Mucosa of rectum (tissue), 2 donors: ENCODE measurements around the gene RNLS.

Experiments used
- H3K27ac ChIP-seq, 2 donors: one replicate each; pipeline ENCODE4 v1.7.0; 2013; ENCODE audit warnings: inconsistent platforms in 2 of 2, low read depth in 2 of 2, low read length in 2 of 2
- H3K27me3 ChIP-seq, 2 donors: one replicate each; pipeline ENCODE4 v1.7.0; 2013; ENCODE audit warnings: low read length in 2 of 2; ENCODE audit not compliant: control insufficient read depth in 2 of 2, insufficient read depth in 2 of 2
- H3K36me3 ChIP-seq, 2 donors: one replicate each; pipeline ENCODE4 v1.7.0; 2013; ENCODE audit warnings: low read length in 2 of 2; ENCODE audit not compliant: control insufficient read depth in 2 of 2, insufficient read depth in 2 of 2
- H3K4me1 ChIP-seq, 2 donors: one replicate each; pipeline ENCODE4 v1.7.0; 2013; ENCODE audit warnings: low read length in 2 of 2, mild to moderate bottlenecking in 1 of 2; ENCODE audit not compliant: control insufficient read depth in 2 of 2, insufficient read depth in 2 of 2
- H3K4me3 ChIP-seq, 2 donors: one replicate each; pipeline ENCODE4 v1.7.0; 2013; ENCODE audit warnings: low read length in 2 of 2
- H3K9ac ChIP-seq, 2 donors: one replicate each; pipeline ENCODE4 v1.7.0; 2013; ENCODE audit warnings: low read length in 2 of 2, low read depth in 1 of 2, mild to moderate bottlenecking in 1 of 2
- H3K9me3 ChIP-seq, 2 donors: one replicate each; pipeline ENCODE4 v1.7.0; 2013; ENCODE audit warnings: low read length in 2 of 2; ENCODE audit not compliant: control insufficient read depth in 2 of 2
- donor health status: healthy.
- donor health status: Normal muscosa, but diverticular disease.

RNLS gene

DNA sequence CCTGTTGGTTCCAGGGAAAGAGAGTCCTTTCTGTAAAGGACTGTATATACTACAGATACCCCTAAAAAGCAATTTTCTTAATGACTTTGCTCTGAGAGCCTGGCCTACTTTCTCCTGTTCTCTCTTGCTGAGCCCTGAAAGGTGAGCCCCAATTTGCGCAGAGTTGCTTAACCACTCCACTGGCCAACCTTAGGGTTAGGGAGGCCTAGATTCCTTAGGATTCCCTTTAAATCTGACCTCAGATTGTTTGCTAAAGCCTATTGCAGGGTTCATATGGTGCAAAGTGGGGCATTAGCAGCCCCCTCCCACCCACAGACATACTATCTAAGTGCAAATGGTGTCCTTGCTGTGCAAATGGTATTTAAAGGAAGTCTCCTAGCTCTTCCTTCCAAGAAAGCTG is 164.2 kb downstream of the RNLS start:
- no peak overlapping the region for H3K27ac ChIP-seq
- H3K4me1 ChIP-seq, result no peaks in the 10 kb centered on the region
- H3K9ac ChIP-seq, result no peak overlapping the region
- H3K9me3 ChIP-seq, result no peaks in the 10 kb centered on the region
- H3K27me3 ChIP-seq, result no peaks in the 10 kb centered on the region
- H3K36me3 ChIP-seq, result no peaks in the 10 kb centered on the region
- no peak overlapping the region for H3K4me3 ChIP-seq

DNA sequence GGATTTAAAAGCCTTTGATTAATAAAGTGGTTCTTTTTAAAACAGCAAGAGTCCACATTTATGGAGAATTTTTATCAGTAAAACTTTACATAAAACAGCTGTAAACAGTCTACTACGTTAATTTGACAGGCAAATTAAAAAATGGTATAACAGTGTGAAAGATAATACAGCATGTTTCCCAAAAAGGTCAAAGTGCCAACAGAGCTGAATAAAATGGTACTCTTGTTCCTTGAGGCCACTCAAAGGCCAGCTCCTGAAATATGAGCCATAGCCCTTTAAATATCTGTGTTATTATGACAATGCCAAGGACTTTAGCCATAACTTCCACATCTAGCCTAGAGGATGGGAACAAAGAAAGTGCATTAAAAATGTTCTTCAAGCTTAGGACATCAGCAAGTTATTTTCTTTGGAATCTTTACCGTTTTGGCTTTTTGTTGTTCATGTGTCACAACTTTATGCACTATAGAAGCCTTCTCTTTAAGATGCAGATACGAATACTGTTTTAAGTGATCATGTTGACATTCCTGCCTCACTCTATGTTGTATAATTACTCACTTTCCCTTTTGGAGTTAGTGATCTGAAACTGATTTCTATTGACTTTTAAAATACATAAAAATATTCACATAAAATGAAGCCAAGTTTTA is 165.6 kb downstream of the RNLS start:
- H3K36me3 ChIP-seq, result no peaks in the 10 kb centered on the region
- no peaks in the 10 kb centered on the region for H3K27me3 ChIP-seq
- no peak overlapping the region for H3K9ac ChIP-seq
- H3K27ac ChIP-seq, result no peak overlapping the region
- no peaks in the 10 kb centered on the region for H3K4me1 ChIP-seq
- no peaks in the 10 kb centered on the region for H3K9me3 ChIP-seq
- no peak overlapping the region for H3K4me3 ChIP-seq

- Histone ChIP-seq H3K27ac (no peak overlapping the region), H3K36me3 (no peaks in the 10 kb centered on the region), H3K9me3 (no peaks in the 10 kb centered on the region), H3K9ac (no peak overlapping the region), H3K4me3 (no peak overlapping the region), H3K4me1 (no peaks in the 10 kb centered on the region), H3K27me3 (no peaks in the 10 kb centered on the region)
Observed at GRCh38 chr10:88416801-88417200, 166.3 kb downstream of the RNLS start.

DNA sequence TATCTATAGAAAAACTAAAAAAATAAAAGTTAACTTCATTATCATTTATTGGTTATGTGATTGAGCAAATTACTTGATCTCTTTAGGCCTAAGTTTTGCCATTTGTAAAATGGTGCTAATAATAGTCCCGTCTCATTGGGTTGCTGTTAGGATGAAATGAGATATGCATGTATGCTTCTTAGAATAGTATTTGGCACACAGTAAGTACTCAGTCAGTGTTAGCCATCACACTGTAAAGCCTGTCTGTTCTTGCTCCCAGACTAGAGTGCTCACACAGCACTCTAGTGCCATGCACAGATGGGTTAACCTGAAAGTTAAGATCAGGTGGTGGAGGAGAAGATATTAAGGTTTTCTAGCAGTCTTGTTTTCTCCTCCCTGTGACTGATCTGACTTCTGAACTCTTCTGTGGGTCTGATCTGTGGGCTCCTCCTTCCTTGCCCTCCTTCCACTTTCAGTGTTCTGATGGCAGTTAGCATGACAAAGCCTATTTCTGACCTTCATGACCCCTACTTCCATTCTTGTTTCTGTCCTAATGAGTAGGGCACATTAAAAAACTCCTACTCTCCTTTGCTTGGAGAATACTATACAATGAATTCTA is 167.5 kb downstream of the RNLS start:
- Histone ChIP-seq H3K9ac (no peak overlapping the region), H3K27me3 (no peaks in the 10 kb centered on the region), H3K4me3 (no peak overlapping the region), H3K27ac (no peak overlapping the region), H3K36me3 (no peaks in the 10 kb centered on the region), H3K4me1 (no peaks in the 10 kb centered on the region), H3K9me3 (no peaks in the 10 kb centered on the region)

DNA sequence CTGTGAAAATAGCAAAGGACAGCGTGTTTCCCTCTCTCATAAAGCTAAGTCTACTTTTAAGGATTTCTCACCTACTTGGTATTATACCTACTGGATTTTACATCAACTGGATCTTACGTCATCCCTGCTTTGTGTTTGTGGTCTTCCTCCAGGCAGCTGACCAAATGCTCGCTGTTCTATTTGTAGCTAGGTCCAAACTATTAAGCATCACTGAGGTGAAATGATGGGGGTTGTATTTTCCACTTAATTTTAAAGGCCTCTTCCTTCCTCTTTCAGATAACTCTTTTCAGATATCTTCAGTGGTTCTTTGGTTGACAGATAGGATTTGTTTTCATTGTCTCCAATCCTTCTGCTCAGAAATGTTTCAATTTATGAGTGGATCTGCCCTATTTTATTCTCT is 169.7 kb downstream of the RNLS start:
- H3K4me3 ChIP-seq, result no peak overlapping the region
- H3K27me3 ChIP-seq, result no peaks in the 10 kb centered on the region
- H3K9me3 ChIP-seq, result no peaks in the 10 kb centered on the region
- H3K9ac ChIP-seq, result no peak overlapping the region
- no peaks in the 10 kb centered on the region for H3K36me3 ChIP-seq
- H3K4me1 ChIP-seq, result no peaks in the 10 kb centered on the region
- H3K27ac ChIP-seq, result no peak overlapping the region

DNA sequence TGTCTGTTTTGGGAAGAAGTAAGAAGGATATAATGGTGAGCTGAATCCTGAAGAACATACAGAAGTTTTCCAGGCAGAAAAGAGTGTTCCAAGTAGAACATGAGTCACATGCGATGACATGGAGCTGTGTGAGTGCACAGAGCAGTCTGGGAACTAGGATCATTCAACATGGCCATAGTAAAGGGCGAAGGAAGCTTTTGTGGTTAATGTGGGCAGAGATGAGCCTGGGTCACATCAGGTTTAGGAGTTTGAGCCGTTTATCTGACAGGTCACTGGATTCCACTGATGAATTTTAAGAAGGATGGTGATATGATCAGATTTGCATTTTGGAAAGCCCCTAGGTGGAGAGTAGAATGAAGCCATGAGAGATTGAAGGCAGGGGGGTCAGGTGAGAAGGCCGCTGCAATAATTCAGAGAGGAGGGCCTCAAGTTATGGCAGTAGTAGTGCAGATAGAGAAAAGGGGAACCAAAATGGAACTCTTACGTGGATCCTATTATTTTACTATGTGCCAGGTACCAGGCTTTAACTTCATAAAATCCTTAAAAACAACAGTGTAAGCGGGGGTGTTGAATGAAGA is 171.3 kb downstream of the RNLS start:
- Histone ChIP-seq H3K4me3 (no peak overlapping the region), H3K27me3 (no peaks in the 10 kb centered on the region), H3K36me3 (no peaks in the 10 kb centered on the region)

GRCh38 chr10:88409824-88410223 is 173.3 kb downstream of the RNLS start:
- Histone ChIP-seq H3K9me3 (no peaks in the 10 kb centered on the region), H3K27me3 (no peaks in the 10 kb centered on the region), H3K4me3 (no peak overlapping the region), H3K4me1 (no peaks in the 10 kb centered on the region), H3K27ac (no peak overlapping the region), H3K9ac (no peak overlapping the region), H3K36me3 (no peaks in the 10 kb centered on the region)

More for the DNA sequence above, 171.3 kb downstream of the RNLS start:
- Histone ChIP-seq H3K9ac (no peak overlapping the region), H3K4me1 (no peaks in the 10 kb centered on the region), H3K9me3 (no peaks in the 10 kb centered on the region), H3K27ac (no peak overlapping the region)

GRCh38 chr10:88409236-88409635 is 173.9 kb downstream of the RNLS start:
- Histone ChIP-seq H3K9me3 (no peaks in the 10 kb centered on the region), H3K9ac (no peak overlapping the region), H3K27me3 (no peaks in the 10 kb centered on the region), H3K4me3 (no peak overlapping the region), H3K36me3 (no peaks in the 10 kb centered on the region), H3K27ac (no peak overlapping the region), H3K4me1 (no peaks in the 10 kb centered on the region)

DNA sequence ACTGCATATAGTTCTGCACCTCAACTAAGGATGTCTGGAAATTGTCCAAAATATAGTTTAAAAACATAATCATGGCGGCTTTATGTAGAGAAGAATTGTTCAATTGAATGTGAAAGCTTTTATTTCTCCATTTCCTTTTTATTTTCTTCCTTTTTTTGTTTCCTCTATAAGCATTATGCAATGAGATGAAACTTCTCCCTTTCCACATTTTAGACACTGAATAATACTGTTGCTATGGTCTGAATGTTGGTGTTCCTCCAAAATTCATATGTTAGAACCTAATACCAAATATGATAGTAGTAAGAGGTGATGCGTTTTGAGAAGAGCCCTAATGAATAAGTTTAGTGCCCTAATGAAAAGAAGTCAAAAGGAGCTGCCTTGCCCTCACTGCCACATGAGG is 175.0 kb downstream of the RNLS start:
- no peaks in the 10 kb centered on the region for H3K9me3 ChIP-seq
- H3K27me3 ChIP-seq, result no peaks in the 10 kb centered on the region
- no peak overlapping the region for H3K9ac ChIP-seq
- no peak overlapping the region for H3K4me3 ChIP-seq
- H3K36me3 ChIP-seq, result no peaks in the 10 kb centered on the region
- no peak overlapping the region for H3K27ac ChIP-seq
- H3K4me1 ChIP-seq, result no peaks in the 10 kb centered on the region

DNA sequence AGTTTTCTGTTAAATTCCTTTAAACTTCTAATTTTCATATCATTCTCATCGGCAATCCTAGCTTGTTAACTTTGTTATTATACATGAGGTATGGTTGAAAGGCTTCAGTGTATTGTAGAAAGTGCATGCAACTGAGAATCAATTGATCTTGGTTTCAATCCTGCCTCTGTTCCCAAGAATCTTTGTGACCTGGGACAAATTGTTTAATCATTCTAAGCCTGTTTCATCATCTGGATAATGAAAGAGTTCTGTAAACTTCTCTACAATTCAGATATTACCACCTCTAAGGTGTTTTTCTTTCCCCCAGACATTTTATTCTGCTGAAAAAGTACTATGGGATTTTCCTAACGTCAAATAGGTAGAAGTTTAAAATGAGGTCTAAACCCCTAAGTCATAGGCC is 179.0 kb downstream of the RNLS start:
- Histone ChIP-seq H3K27me3 (no peaks in the 10 kb centered on the region), H3K9me3 (peaks cover 0 to 3% of the 10 kb centered on the region in 2 donors), H3K9ac (no peak overlapping the region), H3K27ac (no peak overlapping the region), H3K4me1 (no peaks in the 10 kb centered on the region), H3K4me3 (no peak overlapping the region), H3K36me3 (no peaks in the 10 kb centered on the region)
